Measurements from ENCODE around the gene DCTPP1. TPM values are rescaled to one million over a fixed set of nuclear protein-coding genes. Genes with fewer than 3 reads are reported as not detected.

Gene DCTPP1
- total RNA-seq, 1 donor = 13.8 TPM

DNA sequence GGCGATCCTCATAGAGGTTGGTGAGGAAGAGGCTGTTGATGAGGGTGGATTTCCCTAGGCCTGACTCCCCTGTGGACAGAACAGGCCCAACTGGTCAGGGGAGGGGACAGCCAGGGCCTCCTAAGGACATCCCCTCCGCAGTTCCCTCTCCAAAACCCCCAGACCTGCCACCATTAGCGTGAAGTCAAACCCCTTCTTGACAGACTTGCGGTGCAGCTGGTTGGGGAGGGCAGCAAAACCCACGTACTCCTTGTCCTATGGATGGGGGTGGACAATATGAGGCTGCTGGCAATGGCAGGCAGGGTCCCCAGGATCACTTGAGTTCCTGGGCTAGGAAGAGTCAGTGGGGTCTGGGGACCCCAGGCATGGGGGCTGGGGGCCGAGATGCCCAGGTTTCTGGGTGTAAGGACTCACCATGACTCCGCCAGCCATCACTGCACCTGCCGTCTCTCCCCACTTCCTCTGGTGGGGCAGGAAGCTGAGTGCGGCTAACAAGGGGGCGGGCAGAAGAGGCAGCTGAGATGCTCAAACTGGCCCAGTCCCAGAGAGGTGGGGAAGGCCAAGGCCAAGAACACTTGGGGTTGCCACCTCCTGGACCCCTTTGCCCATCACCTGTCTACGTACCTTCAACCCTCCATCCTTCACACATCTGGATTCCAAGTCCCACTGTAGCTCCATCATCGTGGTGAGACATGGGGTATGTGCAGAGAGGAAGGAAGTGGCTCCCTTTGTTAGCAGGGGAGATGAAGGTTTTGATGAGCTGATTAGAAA, 47.5 kb downstream of the DCTPP1 start, which contains the start of gene SEPTIN1:
Gene SEPTIN1 (minus strand): TSS at position 451 of the 771 bp plus-strand sequence. CDS start 19 bp downstream, at position 432.
- TF ChIP-seq, protein P1, sequence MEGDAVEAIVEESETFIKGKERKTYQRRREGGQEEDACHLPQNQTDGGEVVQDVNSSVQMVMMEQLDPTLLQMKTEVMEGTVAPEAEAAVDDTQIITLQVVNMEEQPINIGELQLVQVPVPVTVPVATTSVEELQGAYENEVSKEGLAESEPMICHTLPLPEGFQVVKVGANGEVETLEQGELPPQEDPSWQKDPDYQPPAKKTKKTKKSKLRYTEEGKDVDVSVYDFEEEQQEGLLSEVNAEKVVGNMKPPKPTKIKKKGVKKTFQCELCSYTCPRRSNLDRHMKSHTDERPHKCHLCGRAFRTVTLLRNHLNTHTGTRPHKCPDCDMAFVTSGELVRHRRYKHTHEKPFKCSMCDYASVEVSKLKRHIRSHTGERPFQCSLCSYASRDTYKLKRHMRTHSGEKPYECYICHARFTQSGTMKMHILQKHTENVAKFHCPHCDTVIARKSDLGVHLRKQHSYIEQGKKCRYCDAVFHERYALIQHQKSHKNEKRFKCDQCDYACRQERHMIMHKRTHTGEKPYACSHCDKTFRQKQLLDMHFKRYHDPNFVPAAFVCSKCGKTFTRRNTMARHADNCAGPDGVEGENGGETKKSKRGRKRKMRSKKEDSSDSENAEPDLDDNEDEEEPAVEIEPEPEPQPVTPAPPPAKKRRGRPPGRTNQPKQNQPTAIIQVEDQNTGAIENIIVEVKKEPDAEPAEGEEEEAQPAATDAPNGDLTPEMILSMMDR (IDR thresholded peaks at IDR 0.05; ENCODE audit: extremely low read depth, low read depth, low read length) = no peak
- Histone ChIP-seq H3K9me3 (ENCODE audit: low read depth, low read length) (no peaks in the 10 kb centered on the region), H3K4me2 (ENCODE audit: insufficient read depth, low read length) (no peak within 1 kb of the TSS), H3K36me3 (ENCODE audit: insufficient read depth, low read length) (no peaks in the 10 kb centered on the region), H3K4me1 (ENCODE audit: insufficient read depth, low read length) (peaks cover 10% of the 10 kb centered on the region), H3K27me3 (ENCODE audit: insufficient read depth, low read length) (no peaks in the 10 kb centered on the region), H2AFZ (ENCODE audit: low read length) (no peak within 1 kb of the TSS), H4K20me1 (ENCODE audit: insufficient read depth, low read length) (peaks cover 8% of the 10 kb centered on the region), H3K4me3 (ENCODE audit: insufficient read depth, low read length) (no peak within 1 kb of the TSS), H3K27ac (ENCODE audit: low read depth, low read length) (no peak within 1 kb of the TSS), H3K79me2 (ENCODE audit: insufficient read depth, low read length) (peaks cover 4% of the 10 kb centered on the region)
- DNase-seq (ENCODE audit: insufficient read length, low spot score, missing footprints) = peak; percentile 19

DNA sequence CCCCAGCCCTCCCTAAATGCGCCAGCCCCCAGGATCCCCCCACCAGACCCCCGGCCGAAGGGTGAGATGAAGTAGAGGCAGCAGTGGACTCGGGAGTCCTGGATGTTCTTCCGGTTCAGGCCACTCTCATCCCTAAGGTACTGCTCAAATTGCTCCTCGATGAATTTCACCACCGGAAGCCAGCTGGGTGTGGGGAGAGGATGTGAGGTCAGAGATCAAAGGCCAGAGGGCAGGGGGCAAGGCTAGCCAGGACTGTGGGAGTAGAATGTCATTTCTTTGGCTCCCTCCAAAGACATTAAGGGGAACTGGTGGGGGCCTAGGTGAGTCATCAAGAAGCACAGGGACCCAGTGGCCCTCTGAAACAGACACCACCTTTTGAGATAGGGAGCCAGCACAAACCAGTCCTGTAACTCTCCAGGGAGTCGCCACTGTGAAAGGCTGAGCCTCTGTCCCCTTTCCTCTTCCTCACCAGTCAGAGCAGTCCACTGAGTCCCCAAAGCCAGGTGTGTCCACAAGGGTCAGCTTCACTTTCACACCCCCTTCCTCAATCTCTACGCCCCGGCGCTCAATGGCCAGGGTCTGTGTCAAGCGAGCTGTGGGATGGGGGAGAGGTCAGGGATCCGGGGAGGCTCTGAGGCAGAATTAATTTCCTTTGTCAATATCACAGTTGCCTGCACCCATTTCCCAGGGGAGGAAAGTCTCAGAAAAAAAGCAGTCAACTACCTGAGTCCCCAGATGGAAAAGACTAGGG, 48.4 kb downstream of the DCTPP1 start:
- peak; percentile 69 for DNase-seq (ENCODE audit: insufficient read length, low spot score, missing footprints)
- TF ChIP-seq, protein P1 (IDR thresholded peaks at IDR 0.05; ENCODE audit: extremely low read depth, low read depth, low read length) = no peak
- Histone ChIP-seq H3K4me1 (ENCODE audit: insufficient read depth, low read length) (peaks cover 14% of the 10 kb centered on the region), H3K79me2 (ENCODE audit: insufficient read depth, low read length) (peaks cover 4% of the 10 kb centered on the region), H3K4me3 (ENCODE audit: insufficient read depth, low read length) (no peak overlapping the region), H3K36me3 (ENCODE audit: insufficient read depth, low read length) (no peaks in the 10 kb centered on the region), H2AFZ (ENCODE audit: low read length) (no peak overlapping the region), H4K20me1 (ENCODE audit: insufficient read depth, low read length) (peaks cover 8% of the 10 kb centered on the region), H3K27me3 (ENCODE audit: insufficient read depth, low read length) (no peaks in the 10 kb centered on the region), H3K27ac (ENCODE audit: low read depth, low read length) (no peak overlapping the region), H3K4me2 (ENCODE audit: insufficient read depth, low read length) (no peak overlapping the region), H3K9me3 (ENCODE audit: low read depth, low read length) (no peaks in the 10 kb centered on the region)

DNA sequence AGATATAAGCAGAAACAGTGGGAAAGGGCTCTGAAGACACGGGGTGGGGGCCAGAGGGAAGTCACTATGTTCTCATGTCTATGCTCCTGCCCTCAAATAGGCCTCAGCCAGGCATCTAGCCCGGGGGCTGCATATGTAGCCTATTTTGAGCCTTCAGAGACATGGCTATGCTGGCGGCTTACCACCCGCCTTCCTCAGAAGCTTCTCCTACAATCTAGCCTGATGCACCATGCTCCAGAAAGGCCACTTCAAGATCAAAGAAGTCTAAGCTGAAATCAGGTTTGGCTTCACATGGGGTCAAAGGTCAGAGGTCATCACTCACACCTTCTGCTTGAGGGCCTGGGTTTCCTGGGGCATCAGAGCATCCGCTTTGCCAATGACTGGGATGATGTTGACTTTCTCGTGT, 49.0 kb downstream of the DCTPP1 start:
- H3K79me2 ChIP-seq (ENCODE audit: insufficient read depth, low read length) = peaks cover 4% of the 10 kb centered on the region
- H3K4me2 ChIP-seq (ENCODE audit: insufficient read depth, low read length) = no peak overlapping the region
- no peaks in the 10 kb centered on the region for H3K27me3 ChIP-seq (ENCODE audit: insufficient read depth, low read length)
- no peaks in the 10 kb centered on the region for H3K36me3 ChIP-seq (ENCODE audit: insufficient read depth, low read length)
- H3K4me3 ChIP-seq (ENCODE audit: insufficient read depth, low read length) = no peak overlapping the region
- peaks cover 8% of the 10 kb centered on the region for H4K20me1 ChIP-seq (ENCODE audit: insufficient read depth, low read length)
- H3K9me3 ChIP-seq (ENCODE audit: low read depth, low read length) = no peaks in the 10 kb centered on the region
- peak; percentile 48 for DNase-seq (ENCODE audit: insufficient read length, low spot score, missing footprints)
- TF ChIP-seq, protein P1 (IDR thresholded peaks at IDR 0.05; ENCODE audit: extremely low read depth, low read depth, low read length) = no peak
- no peak overlapping the region for H3K27ac ChIP-seq (ENCODE audit: low read depth, low read length)
- H3K4me1 ChIP-seq (ENCODE audit: insufficient read depth, low read length) = peaks cover 14% of the 10 kb centered on the region
- no peak overlapping the region for H2AFZ ChIP-seq (ENCODE audit: low read length)
